HFF-Myc (cell line): ENCODE measurements around the gene SLC66A1.

ENCODE experiments used
- DNase-seq: peaks from one replicate; pipeline ENCODE4 v3.0.0-alpha.2; 2011; ENCODE audit warnings: low read depth; ENCODE audit errors: extremely low read depth
- H3K4me3 ChIP-seq: replicated peaks from 2 replicates; pipeline ENCODE4 v1.5.1; 2011; ENCODE audit warnings: low read depth, mild to moderate bottlenecking, control low read depth, low read length
- CTCF ChIP-seq: IDR thresholded peaks from 2 replicates; pipeline ENCODE4 v1.5.1; 2012; ENCODE audit warnings: mild to moderate bottlenecking, low read depth, low read length, control low read depth; ENCODE audit errors: missing control alignments

The SLC66A1 gene

GRCh38 chr1:19327301-19327700 lies 15.2 kb downstream of the SLC66A1 start:
- no peak for DNase-seq
- TF ChIP-seq CTCF: no peak

GRCh38 chr1:19327736-19328135 lies 15.6 kb downstream of the SLC66A1 start:
- no peak for TF ChIP-seq CTCF
- DNase-seq: no peak
- H3K4me3 ChIP-seq: no peak overlapping the region

More at GRCh38 chr1:19327301-19327700, 15.2 kb downstream of the SLC66A1 start:
- H3K4me3 ChIP-seq: no peak overlapping the region

GRCh38 chr1:19328486-19328885 lies 16.4 kb downstream of the SLC66A1 start:
- no peak overlapping the region for H3K4me3 ChIP-seq
- DNase-seq: no peak
- TF ChIP-seq CTCF: no peak

- no peak overlapping the region for H3K4me3 ChIP-seq
- DNase-seq: no peak
- TF ChIP-seq CTCF: no peak
Observed at GRCh38 chr1:19329188-19329587, 17.1 kb downstream of the SLC66A1 start.

GRCh38 chr1:19329611-19330010 lies 17.5 kb downstream of the SLC66A1 start:
- no peak overlapping the region for H3K4me3 ChIP-seq
- DNase-seq: no peak
- TF ChIP-seq CTCF: no peak

- no peak for DNase-seq
- no peak overlapping the region for H3K4me3 ChIP-seq
- no peak for TF ChIP-seq CTCF
Observed at GRCh38 chr1:19330449-19331135, 18.5 kb downstream of the SLC66A1 start.
